ENCODE data around the gene CRELD1. TPM values are rescaled to one million over a fixed set of nuclear protein-coding genes. Genes with fewer than 3 reads are reported as not detected.
A peak's percentile ranks its signal among the peaks of the same experiment; 100 is the strongest.

Gene CRELD1
- 10 to 100 TPM; 22.4 to 43.5 (median 30.5) TPM for total RNA-seq
- long read RNA-seq, partial matches to known transcripts = 5 of 12 reads
- long read RNA-seq, other reads (novel, unspliced or antisense) = 2 of 12 reads

- TF ChIP-seq CTCF (IDR thresholded peaks at IDR 0.05) (no peak), POLR2A (IDR thresholded peaks at IDR 0.05) (peak; percentile 87)
- H3K4me3 ChIP-seq = peak within 1 kb of the TSS; percentile 71 to 86 (median 80)
- WGBS (ENCODE audit: insufficient coverage, low coverage, low lambda C conversion rate, missing lambda C conversion rate) = 1% methylated on average over 10 of the region's 50 CpGs
- peaks cover 0 to 21% (median 0%) of the 10 kb centered on the region in 4 donors for H3K36me3 ChIP-seq
- peaks cover 0 to 30% (median 7%) of the 10 kb centered on the region in 4 donors for H3K4me1 ChIP-seq
- no peaks in the 10 kb centered on the region for H3K27me3 ChIP-seq
- intact Hi-C loops (cut with DNase I) = loop anchor here in 1 of 2 donors (10.0 kb wide), 1 partner anchor 291 kb away; no protein-coding TSS in a partner anchor
- peak; percentile 88 to 94 (median 90) for ATAC-seq
- peak within 1 kb of the TSS; percentile 80 to 89 (median 88) for H3K27ac ChIP-seq
- no peaks in the 10 kb centered on the region for H3K9me3 ChIP-seq
- DNase-seq = peak; percentile 97 to 98 (median 98)
Observed at GRCh38 chr3:9933561-9934234, at the start of gene CRELD1. Gene CRELD1 (plus strand): TSS chr3:9933834. CDS start chr3:9934439, 605 bp downstream.

- H3K4me1 ChIP-seq = no peaks in the 10 kb centered on the region
- H3K4me3 ChIP-seq = no peak overlapping the region
- TF ChIP-seq CTCF (IDR thresholded peaks at IDR 0.05) = no peak
- no peak for TF ChIP-seq POLR2A (IDR thresholded peaks at IDR 0.05)
- intact Hi-C loops (cut with DNase I) = no loop called here
- no peaks in the 10 kb centered on the region for H3K27me3 ChIP-seq
- ATAC-seq (no peak), DNase-seq (no peak)
- WGBS (ENCODE audit: insufficient coverage, low coverage, low lambda C conversion rate, missing lambda C conversion rate) = 87% methylated on average over 8 of the region's 11 CpGs
- no peak overlapping the region for H3K27ac ChIP-seq
- H3K36me3 ChIP-seq = no peaks in the 10 kb centered on the region
- no peaks in the 10 kb centered on the region for H3K9me3 ChIP-seq
Observed at GRCh38 chr3:9884555-9885165, 49.0 kb upstream of the CRELD1 start.

GRCh38 chr3:9886328-9886727 is 47.3 kb upstream of the CRELD1 start:
- TF ChIP-seq POLR2A (IDR thresholded peaks at IDR 0.05) (no peak), CTCF (IDR thresholded peaks at IDR 0.05) (no peak)

GRCh38 chr3:9887480-9887879 is 46.2 kb upstream of the CRELD1 start:
- H3K27me3 ChIP-seq = no peaks in the 10 kb centered on the region
- intact Hi-C loops (cut with DNase I) = no loop called here
- H3K4me3 ChIP-seq = no peak overlapping the region
- TF ChIP-seq POLR2A (IDR thresholded peaks at IDR 0.05) = no peak
- TF ChIP-seq CTCF (IDR thresholded peaks at IDR 0.05) = no peak
- no peak overlapping the region for H3K27ac ChIP-seq
- no peaks in the 10 kb centered on the region for H3K36me3 ChIP-seq
- peaks cover 0 to 14% (median 4%) of the 10 kb centered on the region in 4 donors for H3K4me1 ChIP-seq
- ATAC-seq (no peak), DNase-seq (no peak)
- no peaks in the 10 kb centered on the region for H3K9me3 ChIP-seq
- 67% methylated on average over 3 of the region's 5 CpGs for WGBS (ENCODE audit: insufficient coverage, low coverage, low lambda C conversion rate, missing lambda C conversion rate)

More at GRCh38 chr3:9886328-9886727, 47.3 kb upstream of the CRELD1 start:
- no peak for DNase-seq
- Histone ChIP-seq H3K27ac (no peak overlapping the region), H3K36me3 (no peaks in the 10 kb centered on the region), H3K27me3 (no peaks in the 10 kb centered on the region), H3K9me3 (no peaks in the 10 kb centered on the region), H3K4me3 (no peak overlapping the region), H3K4me1 (peaks cover 0 to 5% (median 2%) of the 10 kb centered on the region in 4 donors)
- intact Hi-C loops (cut with DNase I) = no loop called here
- no peak for ATAC-seq

All from right lobe of liver (tissue), 6 donors.